ENCODE results near the gene GRB7.

DNA sequence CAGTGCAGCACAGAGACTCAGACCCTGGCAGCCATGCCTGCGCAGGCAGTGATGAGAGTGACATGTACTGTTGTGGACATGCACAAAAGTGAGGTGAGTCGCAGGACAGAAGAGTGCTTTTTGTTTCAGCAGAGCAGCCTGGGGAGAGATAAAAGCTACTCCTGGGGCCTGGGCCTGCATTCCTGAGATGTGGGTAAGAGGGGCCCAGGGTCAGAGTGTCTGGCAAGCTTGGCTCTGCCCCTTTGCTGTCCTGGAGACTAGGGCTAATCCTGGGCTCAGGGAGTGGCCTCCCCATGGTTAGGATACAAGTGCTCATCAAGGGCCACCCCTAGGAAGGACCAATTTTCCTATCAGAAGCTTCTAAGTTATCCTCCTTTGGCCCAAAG is 42.7 kb upstream of the GRB7 start:
- TF ChIP-seq, protein P1, sequence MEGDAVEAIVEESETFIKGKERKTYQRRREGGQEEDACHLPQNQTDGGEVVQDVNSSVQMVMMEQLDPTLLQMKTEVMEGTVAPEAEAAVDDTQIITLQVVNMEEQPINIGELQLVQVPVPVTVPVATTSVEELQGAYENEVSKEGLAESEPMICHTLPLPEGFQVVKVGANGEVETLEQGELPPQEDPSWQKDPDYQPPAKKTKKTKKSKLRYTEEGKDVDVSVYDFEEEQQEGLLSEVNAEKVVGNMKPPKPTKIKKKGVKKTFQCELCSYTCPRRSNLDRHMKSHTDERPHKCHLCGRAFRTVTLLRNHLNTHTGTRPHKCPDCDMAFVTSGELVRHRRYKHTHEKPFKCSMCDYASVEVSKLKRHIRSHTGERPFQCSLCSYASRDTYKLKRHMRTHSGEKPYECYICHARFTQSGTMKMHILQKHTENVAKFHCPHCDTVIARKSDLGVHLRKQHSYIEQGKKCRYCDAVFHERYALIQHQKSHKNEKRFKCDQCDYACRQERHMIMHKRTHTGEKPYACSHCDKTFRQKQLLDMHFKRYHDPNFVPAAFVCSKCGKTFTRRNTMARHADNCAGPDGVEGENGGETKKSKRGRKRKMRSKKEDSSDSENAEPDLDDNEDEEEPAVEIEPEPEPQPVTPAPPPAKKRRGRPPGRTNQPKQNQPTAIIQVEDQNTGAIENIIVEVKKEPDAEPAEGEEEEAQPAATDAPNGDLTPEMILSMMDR (IDR thresholded peaks at IDR 0.05): no peak
- no peak for TF ChIP-seq POLR2A (IDR thresholded peaks at IDR 0.05)
